DLD1 (cell line): ENCODE results near the gene PTPRC.

Experiments
- in situ Hi-C: cut with HindIII; loops from 2 replicates; pipeline ENCODE4 v1.10.0; 2017; ENCODE audit warnings: low sequenced_read_pairs

PTPRC gene

DNA sequence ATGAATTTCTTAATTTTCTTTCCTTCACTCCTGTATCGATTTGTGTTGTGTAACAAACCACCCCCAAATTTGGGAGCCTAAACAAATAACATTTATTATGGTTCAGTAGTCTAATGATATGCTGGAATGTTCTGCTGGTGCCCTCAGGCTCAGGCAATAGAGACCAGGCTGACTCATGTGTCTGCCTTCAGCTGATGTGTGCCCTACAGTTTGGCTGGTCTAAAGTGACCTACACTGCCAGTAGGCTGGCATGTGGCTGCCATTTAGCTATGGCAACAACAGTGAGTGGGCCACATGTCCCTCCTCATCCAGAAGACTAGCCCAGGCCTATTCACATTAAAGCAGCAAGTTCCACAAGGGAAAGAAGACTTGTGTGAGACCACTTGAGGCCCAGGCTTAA, 115.8 kb downstream of the PTPRC start:
- in situ Hi-C loops: no loop called here

DNA sequence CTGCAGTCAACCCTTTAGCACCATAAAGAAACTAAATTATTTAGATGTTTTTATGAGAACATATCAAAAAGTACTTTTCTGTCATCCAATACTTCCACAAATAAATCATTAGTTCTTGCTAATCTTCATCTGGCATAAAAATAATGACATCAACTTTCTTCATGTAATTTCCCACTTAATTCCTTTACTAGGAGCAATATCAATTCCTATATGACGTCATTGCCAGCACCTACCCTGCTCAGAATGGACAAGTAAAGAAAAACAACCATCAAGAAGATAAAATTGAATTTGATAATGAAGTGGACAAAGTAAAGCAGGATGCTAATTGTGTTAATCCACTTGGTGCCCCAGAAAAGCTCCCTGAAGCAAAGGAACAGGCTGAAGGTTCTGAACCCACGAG, 116.9 kb downstream of the PTPRC start:
- in situ Hi-C loops: no loop called here

DNA sequence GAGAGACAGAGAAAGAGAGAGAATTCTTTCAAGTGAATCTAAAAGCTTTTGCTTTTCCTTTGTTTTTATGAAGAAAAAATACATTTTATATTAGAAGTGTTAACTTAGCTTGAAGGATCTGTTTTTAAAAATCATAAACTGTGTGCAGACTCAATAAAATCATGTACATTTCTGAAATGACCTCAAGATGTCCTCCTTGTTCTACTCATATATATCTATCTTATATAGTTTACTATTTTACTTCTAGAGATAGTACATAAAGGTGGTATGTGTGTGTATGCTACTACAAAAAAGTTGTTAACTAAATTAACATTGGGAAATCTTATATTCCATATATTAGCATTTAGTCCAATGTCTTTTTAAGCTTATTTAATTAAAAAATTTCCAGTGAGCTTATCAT, 117.6 kb downstream of the PTPRC start:
- in situ Hi-C loops: no loop called here

DNA sequence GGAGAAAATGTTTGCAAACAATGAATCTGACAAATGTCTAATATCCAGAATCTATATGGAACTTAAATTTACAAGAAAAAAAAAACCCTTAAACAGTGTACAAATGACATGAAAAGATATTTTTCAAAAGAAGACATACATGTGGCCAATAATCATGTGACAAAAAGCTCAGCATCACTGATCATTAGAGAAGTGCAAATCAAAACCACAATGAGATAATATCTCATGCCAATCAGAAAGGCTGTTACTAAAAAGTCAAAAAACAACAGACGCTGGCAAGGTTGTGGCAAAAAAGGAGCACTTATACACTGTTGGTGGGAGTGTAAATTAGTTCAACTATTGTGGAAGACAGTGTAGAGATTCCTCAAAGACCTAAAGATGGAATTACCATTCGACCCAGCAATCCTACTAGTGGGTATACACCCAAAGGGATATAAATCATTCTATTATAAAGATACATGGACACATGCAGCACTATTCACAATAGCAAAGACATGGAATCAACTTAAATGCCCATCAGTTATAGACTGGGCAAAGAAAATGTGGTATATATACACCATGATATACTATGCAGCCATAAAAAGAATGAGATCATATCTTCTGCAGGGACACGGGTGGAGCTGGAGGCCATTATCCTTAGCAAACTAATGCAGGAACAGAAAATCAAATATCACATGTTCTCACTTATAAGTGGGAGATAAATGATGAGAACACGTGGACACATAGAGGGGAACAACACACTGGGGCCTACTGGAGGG, 123.2 kb downstream of the PTPRC start:
- in situ Hi-C loops: no loop called here

DNA sequence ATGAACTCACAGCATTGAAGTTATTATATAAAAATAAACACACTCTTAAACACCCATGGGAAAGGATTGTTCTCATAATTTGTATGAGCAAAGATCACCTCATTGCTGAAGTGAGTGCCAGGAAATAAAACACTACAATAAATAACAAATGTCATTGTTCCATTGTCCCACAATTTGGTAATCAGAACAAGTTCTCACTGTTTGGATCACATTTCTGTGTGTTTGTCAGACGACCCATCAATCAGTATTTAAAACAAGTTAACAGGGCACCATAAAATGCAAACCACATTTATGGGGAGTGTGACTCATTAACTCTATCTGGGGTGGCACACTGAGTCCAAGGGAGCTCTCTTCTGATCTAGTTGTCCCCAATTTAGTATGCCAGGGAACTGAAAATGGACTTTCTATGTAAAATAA, 124.5 kb downstream of the PTPRC start:
- in situ Hi-C loops: no loop called here

DNA sequence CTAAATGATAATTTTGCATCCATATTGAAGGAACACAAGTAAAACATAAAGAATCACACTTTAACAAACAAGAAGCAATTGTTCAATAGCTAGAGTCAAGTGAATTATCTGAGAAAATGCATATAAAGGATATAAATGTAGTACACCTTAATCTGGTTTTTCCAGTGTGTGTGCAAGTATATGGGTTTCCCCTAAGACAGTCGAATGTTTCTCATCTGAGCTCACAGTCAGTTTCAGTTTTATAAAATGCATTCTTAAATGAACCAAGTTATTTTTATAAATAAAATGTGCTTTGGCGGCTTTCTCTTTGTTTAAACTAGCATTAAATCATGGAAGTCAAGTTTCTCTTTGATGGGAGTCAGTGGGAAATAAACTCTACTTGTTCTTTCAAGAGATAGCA, 125.9 kb downstream of the PTPRC start:
- in situ Hi-C loops: no loop called here

DNA sequence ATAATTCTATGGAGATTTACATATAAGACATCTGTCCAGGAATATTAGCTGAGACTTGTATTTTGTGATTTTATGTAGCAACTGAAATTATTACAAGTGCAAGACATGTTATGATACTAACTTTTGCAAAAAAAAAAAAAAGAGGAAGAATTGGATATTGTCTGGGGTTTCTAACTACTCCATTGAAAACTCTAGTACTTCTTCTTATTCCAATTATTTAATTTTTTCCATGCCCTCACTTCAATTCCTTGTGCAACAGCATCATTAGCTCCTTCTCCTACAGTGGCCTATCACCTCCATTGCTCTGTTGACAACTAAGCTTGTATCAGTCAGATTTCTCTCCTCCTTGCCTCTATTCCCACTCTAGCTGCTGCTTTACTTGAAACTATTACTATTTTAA, 126.6 kb downstream of the PTPRC start:
- in situ Hi-C loops: no loop called here

DNA sequence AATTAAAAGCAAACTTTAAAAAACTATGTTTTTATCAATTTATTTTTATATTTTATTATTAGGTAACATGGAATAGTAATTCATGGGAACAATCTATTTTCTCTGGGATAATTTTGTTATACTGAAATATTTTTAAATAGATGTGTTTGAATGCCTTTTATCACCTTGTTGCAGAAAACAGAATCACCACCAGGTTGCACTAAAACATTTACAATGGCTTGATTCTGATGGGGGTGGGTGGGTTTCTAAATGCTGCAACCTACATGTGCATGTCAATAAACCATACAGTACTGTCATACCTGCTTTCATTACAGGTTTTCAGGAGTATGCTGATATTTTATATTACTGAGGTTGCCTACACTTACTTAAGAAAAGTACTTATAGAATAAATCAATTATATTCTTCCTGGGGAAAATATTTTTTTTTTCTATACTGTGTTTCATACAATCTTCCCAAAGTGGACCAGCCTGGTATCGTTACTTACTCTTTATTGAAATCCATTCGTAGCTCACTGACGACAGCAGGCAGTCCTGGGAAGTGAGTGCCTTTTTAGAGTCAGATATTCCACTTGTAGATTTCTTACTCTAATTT, 132.8 kb downstream of the PTPRC start:
- in situ Hi-C loops: no loop called here

DNA sequence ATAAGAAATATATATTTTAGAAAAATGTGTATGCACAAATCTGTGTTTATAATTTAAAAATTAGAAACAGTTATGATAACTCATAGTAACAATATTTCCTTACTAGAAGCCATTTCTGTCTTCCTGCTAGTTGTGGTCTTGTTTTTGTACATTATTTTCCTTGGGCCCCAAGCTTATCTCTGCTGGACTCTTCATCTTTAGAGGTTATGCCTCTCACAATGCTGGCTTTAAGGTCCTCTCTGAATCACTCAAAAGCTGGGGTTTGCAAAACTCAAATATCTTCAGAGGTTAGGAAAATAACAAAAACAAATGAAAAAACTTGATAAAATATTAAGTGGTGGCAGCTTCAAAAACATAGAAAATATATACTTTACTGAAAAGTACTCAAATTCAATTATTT, 133.8 kb downstream of the PTPRC start:
- in situ Hi-C loops: no loop called here

DNA sequence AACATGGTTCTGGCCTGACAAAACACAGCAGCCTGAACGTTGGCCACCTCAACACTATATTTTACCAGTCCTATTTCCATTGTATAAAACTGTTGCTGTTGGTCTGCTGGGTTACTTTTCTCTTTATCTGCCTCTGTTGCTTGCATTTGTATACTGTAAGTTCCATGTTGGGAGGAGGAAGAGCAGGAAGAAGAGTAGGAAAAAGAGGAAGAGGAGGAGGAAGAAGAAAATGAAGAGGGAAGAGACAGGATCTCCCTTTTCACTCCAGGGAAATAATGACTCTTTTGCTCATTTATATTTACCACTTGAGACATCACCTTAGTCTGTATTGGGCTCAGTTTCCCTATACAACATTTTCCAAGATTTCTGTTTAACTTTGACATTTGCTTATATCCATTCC, 134.2 kb downstream of the PTPRC start:
- in situ Hi-C loops: no loop called here

DNA sequence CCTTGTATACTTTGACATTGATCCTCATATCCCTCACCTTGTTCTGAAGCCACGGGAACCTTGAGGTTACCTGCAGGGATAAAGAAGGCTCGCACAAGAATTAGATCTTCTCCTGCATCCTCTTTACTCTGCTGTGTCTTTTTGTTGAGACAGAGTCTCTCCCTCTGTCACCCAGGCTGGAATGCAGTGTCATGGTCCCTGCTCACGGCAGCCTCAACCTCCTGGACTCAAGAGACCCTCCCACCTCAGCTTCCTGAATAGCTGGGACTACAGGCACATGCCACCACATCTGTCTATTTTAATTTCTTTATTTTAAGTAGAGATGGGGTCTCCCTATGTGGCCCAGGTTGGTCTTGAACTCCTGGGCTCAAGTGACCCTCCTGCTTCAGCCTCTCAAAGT, 134.7 kb downstream of the PTPRC start:
- in situ Hi-C loops: no loop called here

DNA sequence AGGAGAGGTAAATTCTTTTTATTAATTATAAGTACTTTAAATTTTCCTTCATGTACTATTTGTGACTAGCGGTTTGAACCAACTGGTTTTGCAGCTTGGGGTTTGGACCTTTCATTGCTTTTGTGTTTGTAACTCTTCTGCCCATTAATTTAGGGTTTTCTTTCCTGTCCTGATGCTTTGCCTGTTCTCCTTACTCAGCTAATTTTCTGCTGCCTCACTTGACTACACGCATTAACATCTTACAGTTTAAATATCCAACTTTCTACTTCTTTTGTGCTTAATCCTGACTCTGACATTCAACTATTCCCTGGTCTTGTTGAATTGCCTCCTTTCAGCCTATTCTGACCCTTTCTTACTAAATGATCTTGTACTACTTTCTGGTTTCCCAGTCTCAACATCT, 135.6 kb downstream of the PTPRC start:
- in situ Hi-C loops: no loop called here

DNA sequence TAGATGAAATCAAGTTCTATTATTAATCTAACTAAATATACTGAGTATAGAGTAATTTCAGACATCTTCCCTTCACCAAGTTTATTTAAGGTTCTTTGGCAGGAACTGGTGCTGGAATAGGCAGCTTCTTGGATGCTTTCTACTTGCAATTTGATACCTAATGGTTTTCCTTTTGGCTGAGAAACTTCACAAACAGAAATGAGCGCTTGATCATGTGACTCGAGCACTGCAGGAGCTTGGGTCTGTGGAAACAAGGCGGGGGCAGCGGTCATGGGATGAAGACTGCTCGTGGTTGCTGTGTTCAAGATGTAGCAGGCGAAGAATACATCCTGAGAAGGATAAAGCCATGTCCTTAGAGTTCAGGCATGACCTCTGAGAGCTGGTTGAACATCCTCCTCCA, 136.8 kb downstream of the PTPRC start:
- in situ Hi-C loops: no loop called here

DNA sequence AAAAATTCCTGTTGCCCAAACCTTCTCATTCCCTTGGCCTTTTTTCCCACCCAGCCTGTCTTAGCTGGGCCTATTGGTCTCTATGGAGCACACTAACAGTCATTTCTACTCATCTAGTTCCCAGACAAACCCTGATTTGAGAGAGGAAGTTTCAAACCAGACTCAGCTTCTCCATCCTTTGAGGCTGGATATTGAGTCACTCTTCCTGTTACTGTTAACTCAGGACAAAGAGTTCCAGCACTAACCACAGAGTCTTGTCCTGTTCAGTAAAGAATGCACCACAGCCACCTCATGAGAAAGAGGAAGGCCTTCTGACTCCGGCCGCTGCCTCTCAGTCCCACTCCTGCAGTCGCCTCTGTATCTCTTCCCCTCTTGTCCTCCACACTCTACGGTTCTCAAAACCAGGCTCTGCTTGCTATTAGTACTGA, 137.8 kb downstream of the PTPRC start:
- in situ Hi-C loops: no loop called here

DNA sequence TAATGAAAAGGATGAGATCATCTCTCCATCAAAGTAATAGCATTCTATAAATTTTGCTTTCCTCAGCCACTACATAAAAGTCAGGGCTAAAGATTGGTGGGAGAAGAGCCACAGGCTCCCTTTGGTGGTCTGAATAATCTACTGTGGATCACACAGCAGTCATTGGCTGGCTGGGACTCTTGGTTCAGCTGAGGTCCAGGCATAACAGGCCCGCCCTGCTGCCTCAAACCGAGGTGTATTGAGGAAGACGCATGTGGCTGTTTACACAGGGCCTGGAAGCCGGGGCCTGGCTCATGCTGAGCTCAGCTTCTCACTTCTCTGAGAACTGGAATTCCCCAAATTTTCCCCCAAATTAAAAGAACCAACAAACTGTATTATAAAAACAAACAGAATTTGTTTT, 139.2 kb downstream of the PTPRC start:
- in situ Hi-C loops: no loop called here

DNA sequence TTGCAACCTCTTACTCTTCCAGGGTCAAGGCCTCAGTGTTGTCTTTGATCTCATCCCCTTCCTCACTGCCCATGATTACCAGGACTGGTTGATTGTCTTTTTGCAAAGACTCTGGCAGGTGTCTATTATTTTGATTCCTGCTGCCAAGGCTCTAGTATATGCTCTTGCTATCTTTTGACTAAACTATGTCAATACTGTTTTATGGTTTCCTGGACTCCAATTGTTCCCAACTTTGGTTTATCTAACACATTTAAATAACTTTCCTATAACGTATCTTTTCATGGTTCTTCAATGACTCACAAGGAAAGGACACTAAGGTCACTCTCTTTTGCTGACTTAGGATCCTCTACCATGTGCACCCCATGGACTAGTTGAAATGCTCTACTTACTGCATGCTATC, 141.5 kb downstream of the PTPRC start:
- in situ Hi-C loops: no loop called here

DNA sequence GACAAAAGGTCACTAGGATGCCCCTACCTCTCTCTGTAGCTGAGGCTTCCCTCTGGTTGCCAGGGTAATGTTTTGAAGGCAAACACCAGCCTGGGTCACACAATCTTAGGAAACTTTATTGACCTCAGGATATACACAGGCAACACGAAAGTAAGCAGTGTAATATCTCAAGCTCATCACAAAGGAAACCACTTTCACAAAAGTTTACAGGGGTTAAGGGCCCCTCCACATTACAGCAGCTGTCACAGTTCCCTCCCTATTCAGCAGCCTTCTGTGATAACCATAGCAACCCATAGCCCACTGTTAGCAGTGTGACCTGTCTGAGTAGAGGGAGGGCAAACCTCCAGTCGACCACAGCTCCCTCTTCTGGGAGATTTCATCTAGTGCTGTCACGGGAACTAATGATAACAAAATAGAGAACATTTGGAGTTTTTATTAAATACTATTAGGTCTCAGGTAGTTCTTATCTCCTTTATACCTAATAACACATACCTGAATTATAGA, 149.8 kb downstream of the PTPRC start:
- in situ Hi-C loops: no loop called here

DNA sequence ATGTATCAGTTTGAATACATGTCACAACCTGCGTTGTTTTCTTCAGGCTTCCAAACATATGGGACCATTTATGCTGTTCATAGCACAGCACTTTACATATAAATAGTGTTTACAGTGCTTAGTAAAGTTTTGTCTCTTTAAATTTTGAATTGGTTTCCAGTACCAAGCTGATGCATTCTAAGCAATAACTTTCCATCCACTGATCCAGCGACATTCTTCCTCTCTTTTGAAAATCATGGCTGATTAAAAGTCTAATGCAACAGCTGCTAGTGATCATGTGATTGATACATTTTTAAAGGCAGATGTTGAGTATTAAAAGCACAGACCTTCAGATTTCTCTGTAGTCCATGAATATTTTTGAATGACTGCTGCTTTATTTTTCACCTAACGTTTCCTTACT, 154.9 kb downstream of the PTPRC start:
- in situ Hi-C loops: no loop called here

DNA sequence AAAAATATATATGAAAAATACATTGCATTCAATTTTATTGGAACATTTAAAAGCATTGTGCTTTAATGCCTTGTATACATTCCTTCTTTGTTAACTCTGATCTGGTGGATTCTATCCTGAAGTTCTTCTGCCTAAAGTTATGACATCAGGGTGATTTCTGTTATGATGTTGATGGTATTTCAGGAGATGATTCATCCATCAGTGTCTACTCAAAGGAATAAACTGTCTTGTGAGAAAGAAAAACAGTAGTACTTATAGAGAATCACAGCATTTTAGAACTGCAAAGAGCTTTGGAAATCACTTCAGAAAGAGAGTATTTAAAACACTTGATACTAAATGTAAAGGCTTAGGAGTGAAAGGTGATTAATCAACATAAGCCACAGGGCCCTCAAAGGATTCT, 155.7 kb downstream of the PTPRC start:
- in situ Hi-C loops: no loop called here

DNA sequence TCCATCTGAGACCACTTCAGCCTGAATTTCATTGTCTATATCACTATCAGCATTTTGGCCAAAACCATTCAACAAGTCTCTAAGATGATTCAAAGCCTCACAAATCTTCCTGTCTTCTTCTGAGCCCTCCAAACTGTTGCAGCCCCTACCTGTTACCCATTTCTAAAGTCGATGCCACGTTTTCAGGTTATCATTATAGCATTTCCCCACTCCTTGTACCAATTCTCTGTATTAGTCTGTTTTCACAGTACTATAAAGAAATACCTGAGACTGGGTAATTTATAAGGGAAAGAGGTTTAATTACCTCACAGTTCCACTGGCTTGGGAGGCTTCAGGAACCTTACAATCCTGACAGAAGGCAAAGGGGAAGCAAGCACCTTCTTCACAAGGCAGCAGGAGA, 158.8 kb downstream of the PTPRC start:
- in situ Hi-C loops: no loop called here

DNA sequence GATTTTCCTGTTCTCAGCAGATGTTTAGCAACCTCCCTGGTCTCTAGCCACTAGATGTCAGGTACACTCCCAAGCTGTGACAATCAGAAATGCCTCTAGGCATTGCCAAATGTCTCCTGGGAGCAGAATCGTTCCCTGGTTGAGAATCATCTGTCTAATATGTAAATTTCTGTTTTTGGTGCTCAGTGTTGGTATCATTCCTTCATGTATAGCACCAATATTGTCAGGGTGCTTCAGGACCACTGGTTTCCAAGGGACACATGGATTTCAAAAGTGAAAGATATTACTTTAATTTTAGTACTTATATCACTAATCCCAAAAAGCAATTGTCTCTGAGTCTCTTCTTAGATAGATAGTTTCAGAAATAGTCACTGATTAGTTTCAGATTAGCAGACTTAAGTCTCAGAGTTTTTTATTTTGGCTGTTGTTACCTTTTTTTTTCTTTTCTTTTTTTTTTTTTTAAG, 160.1 kb downstream of the PTPRC start:
- in situ Hi-C loops: no loop called here

DNA sequence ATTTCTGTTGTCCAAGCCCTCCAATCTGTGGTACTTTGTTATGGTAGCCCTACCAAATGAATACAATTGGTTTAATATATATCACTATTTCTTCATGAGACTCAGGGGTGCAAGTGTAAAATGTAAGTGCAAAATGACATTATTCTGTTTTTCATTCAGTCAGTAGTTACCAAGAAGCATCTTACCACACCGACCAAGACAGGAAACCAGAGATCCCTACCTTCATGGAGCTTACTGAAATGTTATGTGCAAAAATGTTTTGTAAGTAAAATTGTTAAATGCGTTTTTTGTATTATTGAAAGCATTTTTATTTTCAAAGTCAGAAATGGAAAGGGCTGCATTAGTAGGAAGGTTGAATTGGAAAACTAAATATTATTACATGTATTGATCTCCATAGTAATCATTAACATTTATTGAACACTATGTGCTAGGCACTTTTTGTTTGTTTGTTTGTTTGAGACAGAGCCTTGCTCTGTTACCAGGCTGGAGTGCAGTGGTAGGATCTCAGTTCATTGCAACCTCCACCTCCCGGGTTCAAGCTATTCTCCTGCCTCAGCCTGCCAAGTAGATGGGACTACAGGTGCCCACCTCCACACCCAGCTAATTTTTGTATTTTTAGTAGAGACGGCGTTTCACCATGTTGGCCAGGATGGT, 166.8 kb downstream of the PTPRC start:
- in situ Hi-C loops: no loop called here
